Endothelial cell of umbilical vein (primary cell): ENCODE results near the gene EIF2S3B. TPM values are rescaled to one million over a fixed set of nuclear protein-coding genes. Genes with fewer than 3 reads are reported as not detected.

Experiments
- Bru-seq: library from RNA; stranded (reverse); fragments of 400-500 nt; gene quantifications from one replicate; lab custom pipeline; 2021; lab: Mats Ljungman, UMichigan
- BruChase-seq, 2 experiments: library from RNA; stranded (reverse); fragments of 400-500 nt; gene quantifications; one replicate each; lab custom pipeline; 2021; lab: Mats Ljungman, UMichigan
- BruUV-seq: library from RNA; stranded (reverse); fragments of 400-500 nt; replicated peaks from 2 replicates; lab custom pipeline; 2021; lab: Mats Ljungman, UMichigan
- CTCF ChIA-PET: fragments of 300-600, 350-600 bp; sonication (Branson Sonifier 250); formaldehyde crosslinking; loops from one replicate; lab custom pipeline; 2021; ENCODE audit warnings: antibody characterized with exemption, inconsistent platforms; lab: Charles Lee
- POLR2A ChIA-PET: fragments of 300-600, 350-600 bp; sonication (Branson Sonifier 250); formaldehyde crosslinking; loops from one replicate; lab custom pipeline; 2021; ENCODE audit warnings: antibody characterized with exemption, inconsistent platforms; lab: Charles Lee
- DNase-seq: peaks from one replicate; pipeline ENCODE4 v3.0.0-alpha.2; 2011; ENCODE audit warnings: low read depth, low spot score
- FAIRE-seq: peaks from 2 replicates; lab custom pipeline; 2011; peaks lifted over from hg19 to GRCh38; lab: Jason Lieb, UNC
- H2AFZ ChIP-seq: 2 replicates; pipeline ENCODE4 v1.6.0; 2012; ENCODE audit warnings: low read depth, low read length, control low read depth, inconsistent platforms
- H3K27ac ChIP-seq: 2 replicates; pipeline ENCODE4 v1.5.1; 2011; ENCODE audit warnings: low read depth, mild to moderate bottlenecking, control low read depth, low read length, moderate library complexity; ENCODE audit not compliant: insufficient read depth
- H3K27me3 ChIP-seq, 2 experiments: 2 replicates each; pipeline versions ENCODE4 v1.6.0 to v1.6.1; 2011; ENCODE audit warnings: low read length in 2 of 2, mixed read lengths in 1 of 2; ENCODE audit not compliant: control insufficient read depth in 2 of 2, insufficient read depth in 2 of 2
- H3K36me3 ChIP-seq, 2 experiments: 2 replicates in 1 of 2; 3 replicates in 1 of 2; pipeline ENCODE4 v1.5.1; 2011; ENCODE audit warnings: low read length in 2 of 2, mild to moderate bottlenecking in 1 of 2, moderate library complexity in 1 of 2; ENCODE audit not compliant: control insufficient read depth in 2 of 2, insufficient read depth in 2 of 2; ENCODE audit errors: extremely low read depth in 1 of 2
- H3K4me1 ChIP-seq: 3 replicates; pipeline ENCODE4 v1.5.1; 2011; ENCODE audit warnings: mild to moderate bottlenecking, low read length; ENCODE audit not compliant: control insufficient read depth, insufficient read depth; ENCODE audit errors: extremely low read depth
- H3K4me2 ChIP-seq: 2 replicates; pipeline ENCODE4 v1.6.1; 2011; ENCODE audit warnings: low read length, control low read depth, mixed read lengths; ENCODE audit not compliant: insufficient read depth
- H3K4me3 ChIP-seq, 3 experiments: fragments of 200-600 bp in 1 of 3; sonication (generic), shearing (Covaris generic) in 1 of 3; replicated peaks in 1 of 3; 2 replicates each; pipeline ENCODE4 v1.5.1; 2011 to 2016; ENCODE audit warnings: control low read depth in 3 of 3, low read length in 3 of 3, mild to moderate bottlenecking in 2 of 3, inconsistent platforms in 1 of 3, low read depth in 1 of 3, moderate library complexity in 1 of 3; ENCODE audit not compliant: insufficient read depth in 1 of 3
- H3K79me2 ChIP-seq: 2 replicates; pipeline ENCODE4 v1.6.0; 2012; ENCODE audit warnings: low read length, inconsistent platforms; ENCODE audit not compliant: control insufficient read depth, insufficient read depth
- H3K9ac ChIP-seq: replicated peaks from 2 replicates; pipeline ENCODE3; 2011; ENCODE audit warnings: low read length, control low read depth; ENCODE audit not compliant: insufficient read depth; ENCODE audit errors: extremely low read depth
- H3K9me1 ChIP-seq: replicated peaks from 3 replicates; pipeline ENCODE4 v1.6.0; 2011; ENCODE audit warnings: mild to moderate bottlenecking, low read length; ENCODE audit not compliant: control insufficient read depth, insufficient read depth; ENCODE audit errors: extremely low read depth
- H3K9me3 ChIP-seq: replicated peaks from 2 replicates; pipeline ENCODE4 v1.5.1; 2012; ENCODE audit warnings: low read length, inconsistent platforms; ENCODE audit not compliant: control insufficient read depth, insufficient read depth
- H4K20me1 ChIP-seq: replicated peaks from 2 replicates; pipeline ENCODE3; 2011; ENCODE audit warnings: mild to moderate bottlenecking, low read length; ENCODE audit not compliant: control insufficient read depth, insufficient read depth; ENCODE audit errors: extremely low read depth
- EZH2 ChIP-seq: IDR thresholded peaks from 2 replicates; pipeline ENCODE4 v1.6.1; 2012; ENCODE audit warnings: borderline replicate concordance, low read depth, mild to moderate bottlenecking, moderate library complexity, low read length, inconsistent platforms; ENCODE audit not compliant: severe bottlenecking
- FOS ChIP-seq: IDR thresholded peaks from 2 replicates; pipeline ENCODE4 v1.6.1; 2011; ENCODE audit warnings: mild to moderate bottlenecking, low read length, moderate library complexity, borderline replicate concordance; ENCODE audit not compliant: insufficient read depth
- GATA2 ChIP-seq: IDR thresholded peaks from 2 replicates; pipeline ENCODE4 v1.7.0; 2011; ENCODE audit warnings: low read depth, mild to moderate bottlenecking, moderate library complexity, mixed read lengths, low read length; ENCODE audit not compliant: insufficient read length, insufficient read depth
- JUN ChIP-seq: IDR thresholded peaks from 2 replicates; pipeline ENCODE4 v1.6.1; 2011; ENCODE audit warnings: borderline replicate concordance, low read depth; ENCODE audit not compliant: insufficient read length, insufficient read depth
- MYC ChIP-seq: IDR thresholded peaks from one replicate; pipeline ENCODE4 v1.6.1; 2011; ENCODE audit warnings: mild to moderate bottlenecking, low read depth, low read length
- POLR2A ChIP-seq: IDR thresholded peaks from 2 replicates; pipeline ENCODE4 v1.6.1; 2012; ENCODE audit warnings: low read depth, mild to moderate bottlenecking, control low read depth, low read length
- POLR2AphosphoS5 ChIP-seq: IDR thresholded peaks from 2 replicates; pipeline ENCODE4 v1.6.1; 2012; ENCODE audit warnings: low read depth, mild to moderate bottlenecking, control low read depth, low read length, moderate library complexity; ENCODE audit not compliant: insufficient read depth
- dilution Hi-C: fragments of 300-500 bp; cut with MboI; formaldehyde crosslinking; loops from one replicate; pipeline ENCODE4 v1.15.0; 2019; ENCODE audit warnings: low sequenced_read_pairs; ENCODE audit not compliant: extremely low pct_ligation_motif_present
- intact Hi-C: fragments of 100-400 bp; cut with micrococcal nuclease; formaldehyde crosslinking; loops from one replicate; pipeline ENCODE4 v1.10.0; 2022
- long read RNA-seq: library from polyadenylated mRNA; stranded (forward); transcript quantifications from one replicate; pipeline ENCODE4 v2.0.0, GENCODE V29; 2021
- polyA minus RNA-seq, 3 experiments: library from RNA; depleted of rRNA, polyadenylated mRNA; stranded (reverse); fragments of >200 nt; gene quantifications; 1 replicate in 1 of 3; 2 replicates in 2 of 3; pipeline ENCODE4 v1.2.3, GENCODE V29; 2011
- polyA plus RNA-seq, 4 experiments: library from polyadenylated mRNA; depleted of rRNA in 3 of 4; stranded (reverse) in 3 of 4; unstranded in 1 of 4; fragments of >200 nt; gene quantifications; 2 replicates each; pipeline versions ENCODE4 v1.2.1 to v1.2.3, GENCODE V29; 2011 to 2012; ENCODE audit warnings: missing spikeins in 1 of 4
- total RNA-seq: library from RNA; stranded (reverse); gene quantifications from 2 replicates; pipeline ENCODE4 v1.2.3, GENCODE V29; 2021
- TF ChIP-seq, protein P1 (sequence below), 2 donors: IDR thresholded peaks; 1 replicate in 1 of 2; 2 replicates in 1 of 2; pipeline ENCODE4 v1.5.1; 2011; ENCODE audit warnings: low read length in 2 of 2, mild to moderate bottlenecking in 2 of 2, moderate library complexity in 2 of 2, control low read depth in 1 of 2, inconsistent platforms in 1 of 2, low read depth in 1 of 2; ENCODE audit not compliant: insufficient read depth in 1 of 2; ENCODE audit errors: extremely low read depth in 1 of 2
- TF ChIP-seq, protein P2 (sequence below): IDR thresholded peaks from 2 replicates; pipeline ENCODE4 v1.6.1; 2011; ENCODE audit not compliant: insufficient read depth, insufficient read length

The EIF2S3B gene
- 0.44 and 0.55 TPM in 2 replicates for total RNA-seq
- 0.16 and 0.21 TPM in 2 replicates for polyA plus RNA-seq
- polyA plus RNA-seq (2011; cell fraction: cytosol; rRNA removed): 0.24 and 0.32 TPM in 2 replicates
- 0.20 and 0.51 TPM in 2 replicates for polyA plus RNA-seq (2011; cell fraction: nucleus; rRNA removed)
- 3.1 and 4.4 TPM in 2 replicates for polyA plus RNA-seq (2012)
- polyA minus RNA-seq: 0.17 and 0.21 TPM in 2 replicates
- polyA minus RNA-seq (2011; cell fraction: cytosol; rRNA and poly(A)+ RNA removed): 2.8 TPM
- polyA minus RNA-seq (2011; cell fraction: nucleus; rRNA and poly(A)+ RNA removed): not detected in 2 replicates
- percentile 3 among the genes with signal in this experiment for Bru-seq, nascent RNA
- BruChase-seq, experiment 1, labeled RNA remaining after a 6-hour chase: percentile 23 among the genes with signal in this experiment
- BruChase-seq, experiment 2, labeled RNA remaining after a 2-hour chase: percentile 11 among the genes with signal in this experiment
- long read RNA-seq: 0 reads

DNA sequence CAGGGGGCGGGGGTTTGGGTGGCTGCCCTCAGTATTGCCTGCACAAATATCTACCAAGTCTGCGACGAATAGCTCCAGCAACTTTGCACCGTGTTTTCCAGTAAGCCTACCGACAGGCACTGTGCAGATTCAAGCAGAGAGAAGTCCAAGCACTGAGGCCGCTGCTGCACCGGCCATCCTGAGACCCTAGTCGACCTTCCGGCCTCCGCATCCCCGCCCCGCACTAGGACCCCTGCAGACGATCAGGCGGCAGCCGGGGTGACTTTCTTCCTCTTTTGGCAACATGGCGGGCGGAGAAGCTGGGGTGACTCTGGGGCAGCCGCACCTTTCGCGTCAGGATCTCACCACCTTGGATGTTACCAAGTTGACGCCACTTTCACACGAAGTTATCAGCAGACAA, at the start of gene EIF2S3B:
Gene EIF2S3B, plus strand, starts transcription at position 271 of the 400 bp plus-strand sequence. Its CDS starts 13 bp downstream, at position 284.
- intact Hi-C loops (no loop called here), dilution Hi-C loops (no loop called here)
- no peaks in the 10 kb centered on the region for H3K9me1 ChIP-seq
- H3K36me3 ChIP-seq: no peaks in the 10 kb centered on the region
- H3K4me1 ChIP-seq: no peaks in the 10 kb centered on the region
- TF ChIP-seq, protein P1, sequence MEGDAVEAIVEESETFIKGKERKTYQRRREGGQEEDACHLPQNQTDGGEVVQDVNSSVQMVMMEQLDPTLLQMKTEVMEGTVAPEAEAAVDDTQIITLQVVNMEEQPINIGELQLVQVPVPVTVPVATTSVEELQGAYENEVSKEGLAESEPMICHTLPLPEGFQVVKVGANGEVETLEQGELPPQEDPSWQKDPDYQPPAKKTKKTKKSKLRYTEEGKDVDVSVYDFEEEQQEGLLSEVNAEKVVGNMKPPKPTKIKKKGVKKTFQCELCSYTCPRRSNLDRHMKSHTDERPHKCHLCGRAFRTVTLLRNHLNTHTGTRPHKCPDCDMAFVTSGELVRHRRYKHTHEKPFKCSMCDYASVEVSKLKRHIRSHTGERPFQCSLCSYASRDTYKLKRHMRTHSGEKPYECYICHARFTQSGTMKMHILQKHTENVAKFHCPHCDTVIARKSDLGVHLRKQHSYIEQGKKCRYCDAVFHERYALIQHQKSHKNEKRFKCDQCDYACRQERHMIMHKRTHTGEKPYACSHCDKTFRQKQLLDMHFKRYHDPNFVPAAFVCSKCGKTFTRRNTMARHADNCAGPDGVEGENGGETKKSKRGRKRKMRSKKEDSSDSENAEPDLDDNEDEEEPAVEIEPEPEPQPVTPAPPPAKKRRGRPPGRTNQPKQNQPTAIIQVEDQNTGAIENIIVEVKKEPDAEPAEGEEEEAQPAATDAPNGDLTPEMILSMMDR (IDR thresholded peaks at IDR 0.05; ENCODE audit: extremely low read depth in 1 of 2, insufficient read depth in 1 of 2, low read depth in 1 of 2, low read length in 2 of 2): no peak
- TF ChIP-seq, protein P2, sequence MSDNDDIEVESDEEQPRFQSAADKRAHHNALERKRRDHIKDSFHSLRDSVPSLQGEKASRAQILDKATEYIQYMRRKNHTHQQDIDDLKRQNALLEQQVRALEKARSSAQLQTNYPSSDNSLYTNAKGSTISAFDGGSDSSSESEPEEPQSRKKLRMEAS: no peak
- TF ChIP-seq MYC (no peak), POLR2A (no peak), FOS (no peak), GATA2 (no peak), JUN (no peak), POLR2AphosphoS5 (no peak), EZH2 (no peak)
- H3K4me3 ChIP-seq: no peak within 1 kb of the TSS
- H4K20me1 ChIP-seq: no peaks in the 10 kb centered on the region
- H3K27ac ChIP-seq: no peak within 1 kb of the TSS
- no peak within 1 kb of the TSS for H2AFZ ChIP-seq
- H3K9ac ChIP-seq: no peak within 1 kb of the TSS
- H3K27me3 ChIP-seq: no peaks in the 10 kb centered on the region
- no peak for DNase-seq
- no peaks in the 10 kb centered on the region for H3K9me3 ChIP-seq
- no peaks in the 10 kb centered on the region for H3K79me2 ChIP-seq
- POLR2A ChIA-PET: no interaction called here
- FAIRE-seq: no peak
- CTCF ChIA-PET: interaction anchor here (1.4 to 1.6 kb wide), 2 partner anchors 9 to 245 kb away, joined by 3 read pairs; no protein-coding TSS in a partner anchor
- BruUV-seq: no TSS peak
- no peak within 1 kb of the TSS for H3K4me2 ChIP-seq
